DOHH2 (cell line): ENCODE data around the gene CR1L.

ENCODE experiments used
- EZH2phosphoT487 ChIP-seq: fragments of 200-600 bp; sonication (generic); IDR thresholded peaks from 2 replicates; pipeline ENCODE4 v1.6.1; 2017; ENCODE audit warnings: borderline replicate concordance, mild to moderate bottlenecking, antibody characterized with exemption, low read length, moderate library complexity, mixed read lengths
- TF ChIP-seq, protein P1 (sequence below): fragments of 200-600 bp; sonication (generic); IDR thresholded peaks from one replicate; pipeline ENCODE4 v1.5.1; 2014; ENCODE audit warnings: antibody characterized with exemption, mild to moderate bottlenecking, low read depth, low read length; ENCODE audit not compliant: poor library complexity, severe bottlenecking

DNA sequence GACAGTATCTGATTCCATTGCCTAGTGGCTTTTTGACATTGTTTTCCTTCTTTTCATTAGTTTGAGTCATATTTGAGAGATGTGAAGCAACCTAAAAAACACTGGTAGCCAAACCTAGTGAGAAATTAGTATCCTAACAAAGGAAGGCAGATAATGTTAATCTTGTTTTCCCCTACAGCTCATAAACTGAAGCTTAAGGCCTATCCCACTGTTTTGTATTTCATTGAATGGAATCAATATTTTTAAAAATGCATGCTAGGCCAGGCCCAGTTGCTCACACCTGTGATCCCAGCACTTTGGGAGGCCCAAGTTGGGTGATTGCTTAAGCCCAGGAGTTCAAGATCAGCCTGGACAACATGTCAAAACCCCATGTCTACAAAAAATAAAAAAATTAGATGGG lies 1.2 kb downstream of the CR1L start:
- TF ChIP-seq, protein P1, sequence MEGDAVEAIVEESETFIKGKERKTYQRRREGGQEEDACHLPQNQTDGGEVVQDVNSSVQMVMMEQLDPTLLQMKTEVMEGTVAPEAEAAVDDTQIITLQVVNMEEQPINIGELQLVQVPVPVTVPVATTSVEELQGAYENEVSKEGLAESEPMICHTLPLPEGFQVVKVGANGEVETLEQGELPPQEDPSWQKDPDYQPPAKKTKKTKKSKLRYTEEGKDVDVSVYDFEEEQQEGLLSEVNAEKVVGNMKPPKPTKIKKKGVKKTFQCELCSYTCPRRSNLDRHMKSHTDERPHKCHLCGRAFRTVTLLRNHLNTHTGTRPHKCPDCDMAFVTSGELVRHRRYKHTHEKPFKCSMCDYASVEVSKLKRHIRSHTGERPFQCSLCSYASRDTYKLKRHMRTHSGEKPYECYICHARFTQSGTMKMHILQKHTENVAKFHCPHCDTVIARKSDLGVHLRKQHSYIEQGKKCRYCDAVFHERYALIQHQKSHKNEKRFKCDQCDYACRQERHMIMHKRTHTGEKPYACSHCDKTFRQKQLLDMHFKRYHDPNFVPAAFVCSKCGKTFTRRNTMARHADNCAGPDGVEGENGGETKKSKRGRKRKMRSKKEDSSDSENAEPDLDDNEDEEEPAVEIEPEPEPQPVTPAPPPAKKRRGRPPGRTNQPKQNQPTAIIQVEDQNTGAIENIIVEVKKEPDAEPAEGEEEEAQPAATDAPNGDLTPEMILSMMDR = no peak
- no peak for TF ChIP-seq EZH2phosphoT487
